Activated gamma-delta T cell treated with Interleukin-2 at 50 U/mL for 16 hours (primary cell): Measurements from ENCODE around the gene TRIM46.
"Not testable (repeated sequence)": the region's sequence is repeated elsewhere in the genome, so short reads cannot be mapped to it uniquely, and the experiment has no call there.

Experiments used
- DNase-seq: peaks from one replicate; pipeline ENCODE4 v3.0.0-alpha.2; 2020

TRIM46 gene

GRCh38 chr1:155206891-155207805 lies 33.5 kb downstream of the TRIM46 start:
- peak; percentile 93 for DNase-seq

GRCh38 chr1:155207806-155208540 lies 34.3 kb downstream of the TRIM46 start, which contains the start of gene THBS3:
Gene THBS3, minus strand, starts transcription at chr1:155207897. Its CDS starts 21 bp downstream, at chr1:155207876.
- no peak for DNase-seq

- peak; percentile 84 for DNase-seq
Observed at GRCh38 chr1:155208541-155209311, 35.1 kb downstream of the TRIM46 start, which contains the start of gene MTX1. Gene MTX1, plus strand, starts transcription at chr1:155208695. Its CDS starts 110 bp downstream, at chr1:155208805.

- DNase-seq: no peak
Observed at GRCh38 chr1:155209312-155209721, 35.7 kb downstream of the TRIM46 start.

GRCh38 chr1:155210314-155211104 lies 36.9 kb downstream of the TRIM46 start:
- no peak for DNase-seq

GRCh38 chr1:155211381-155212050 lies 37.9 kb downstream of the TRIM46 start:
- not testable (repeated sequence) for DNase-seq

GRCh38 chr1:155212051-155212440 lies 38.4 kb downstream of the TRIM46 start:
- not testable (repeated sequence) for DNase-seq

GRCh38 chr1:155214702-155215101 lies 41.1 kb downstream of the TRIM46 start:
- DNase-seq: not testable (repeated sequence)

GRCh38 chr1:155218854-155219591 lies 45.4 kb downstream of the TRIM46 start:
- DNase-seq: no peak

- DNase-seq: no peak
Observed at GRCh38 chr1:155219592-155220031, 46.0 kb downstream of the TRIM46 start.

- not testable (repeated sequence) for DNase-seq
Observed at GRCh38 chr1:155220211-155220965, 46.7 kb downstream of the TRIM46 start.

- no peak for DNase-seq
Observed at GRCh38 chr1:155223047-155223446, 49.4 kb downstream of the TRIM46 start.

GRCh38 chr1:155225404-155225759 lies 51.7 kb downstream of the TRIM46 start:
- DNase-seq: not testable (repeated sequence)

- DNase-seq: peak; percentile 95
Observed at GRCh38 chr1:155226188-155226909, 52.7 kb downstream of the TRIM46 start.

GRCh38 chr1:155226910-155227260 lies 53.2 kb downstream of the TRIM46 start:
- DNase-seq: no peak

- peak; percentile 100 for DNase-seq
Observed at GRCh38 chr1:155227261-155228095, 53.8 kb downstream of the TRIM46 start.

GRCh38 chr1:155228096-155228427 lies 54.4 kb downstream of the TRIM46 start:
- no peak for DNase-seq

- not testable (repeated sequence) for DNase-seq
Observed at GRCh38 chr1:155231302-155231701, 57.7 kb downstream of the TRIM46 start.
